ENCODE measurements around the gene ZNF398. TPM values are rescaled to one million over a fixed set of nuclear protein-coding genes. Genes with fewer than 3 reads are reported as not detected.
A peak's percentile ranks its signal among the peaks of the same experiment; 100 is the strongest.

The ZNF398 gene
- total and polyA plus RNA-seq, 9 of the 15 experiments (the other 6 are each of a cell fraction or from before 2014, with no cell fraction given): 4.0 to 18.6 (median 10.4) TPM

- TF ChIP-seq MAZ (CRISPR knock-in tag; conservative IDR thresholded peaks at IDR 0.05 in 1 of 2, IDR thresholded peaks at IDR 0.05 in 1 of 2) (no peak; a peak in 1 of 4 replicates), ZNF76 (CRISPR knock-in tag; IDR thresholded peaks at IDR 0.05; ENCODE audit: borderline replicate concordance) (no peak), CREB3 (tag; conservative IDR thresholded peaks at IDR 0.05; ENCODE audit: low read depth) (no peak), CBFB (CRISPR knock-in tag; IDR thresholded peaks at IDR 0.05) (0 out of 2 replicates have a peak, but pooled peaks have one; percentile 52), EZH2 (IDR thresholded peaks at IDR 0.05; ENCODE audit: borderline replicate concordance, low read depth, low read length) (no peak), PRMT5 (CRISPR knock-in tag; IDR thresholded peaks at IDR 0.05) (no peak), MXI1 (IDR thresholded peaks at IDR 0.05; ENCODE audit: low read depth, low read length) (no peak), ZNF77 (CRISPR knock-in tag; IDR thresholded peaks at IDR 0.05) (no peak), ZNF395 (CRISPR knock-in tag; IDR thresholded peaks at IDR 0.05) (no peak; the same call in 1 of the 2 replicates), RB1 (IDR thresholded peaks at IDR 0.05; ENCODE audit: low read depth) (peak; percentile 18; the same call in 1 of the 2 replicates), PHB2 (IDR thresholded peaks at IDR 0.05; ENCODE audit: low read depth) (no peak), TAF9B (IDR thresholded peaks at IDR 0.05; ENCODE audit: partially characterized antibody) (no peak), PCBP2 (IDR thresholded peaks at IDR 0.05; ENCODE audit: low read depth, low read length, poor library complexity, severe bottlenecking) (no peak), ZNF766 (CRISPR knock-in tag; conservative IDR thresholded peaks at IDR 0.05) (no peak), ZNF407 (IDR thresholded peaks at IDR 0.05; ENCODE audit: low read depth) (no peak), ZBTB7A (IDR thresholded peaks at IDR 0.05; ENCODE audit: borderline replicate concordance, control insufficient read depth, low read depth, low read length) (0 out of 2 replicates have a peak, but pooled peaks have one; percentile 32)
Measured at GRCh38 chr7:149196151-149196704, 49.0 kb downstream of the ZNF398 start (continued).

Data from K562 (cell line).